CD4-positive, alpha-beta T cell treated with Interferon gamma for 1 hour (primary cell): Measurements from ENCODE around the gene USP25.

Source experiments
- DNase-seq: peaks from one replicate; pipeline ENCODE4 v3.0.0-alpha.2; 2020

USP25 gene, protein sequence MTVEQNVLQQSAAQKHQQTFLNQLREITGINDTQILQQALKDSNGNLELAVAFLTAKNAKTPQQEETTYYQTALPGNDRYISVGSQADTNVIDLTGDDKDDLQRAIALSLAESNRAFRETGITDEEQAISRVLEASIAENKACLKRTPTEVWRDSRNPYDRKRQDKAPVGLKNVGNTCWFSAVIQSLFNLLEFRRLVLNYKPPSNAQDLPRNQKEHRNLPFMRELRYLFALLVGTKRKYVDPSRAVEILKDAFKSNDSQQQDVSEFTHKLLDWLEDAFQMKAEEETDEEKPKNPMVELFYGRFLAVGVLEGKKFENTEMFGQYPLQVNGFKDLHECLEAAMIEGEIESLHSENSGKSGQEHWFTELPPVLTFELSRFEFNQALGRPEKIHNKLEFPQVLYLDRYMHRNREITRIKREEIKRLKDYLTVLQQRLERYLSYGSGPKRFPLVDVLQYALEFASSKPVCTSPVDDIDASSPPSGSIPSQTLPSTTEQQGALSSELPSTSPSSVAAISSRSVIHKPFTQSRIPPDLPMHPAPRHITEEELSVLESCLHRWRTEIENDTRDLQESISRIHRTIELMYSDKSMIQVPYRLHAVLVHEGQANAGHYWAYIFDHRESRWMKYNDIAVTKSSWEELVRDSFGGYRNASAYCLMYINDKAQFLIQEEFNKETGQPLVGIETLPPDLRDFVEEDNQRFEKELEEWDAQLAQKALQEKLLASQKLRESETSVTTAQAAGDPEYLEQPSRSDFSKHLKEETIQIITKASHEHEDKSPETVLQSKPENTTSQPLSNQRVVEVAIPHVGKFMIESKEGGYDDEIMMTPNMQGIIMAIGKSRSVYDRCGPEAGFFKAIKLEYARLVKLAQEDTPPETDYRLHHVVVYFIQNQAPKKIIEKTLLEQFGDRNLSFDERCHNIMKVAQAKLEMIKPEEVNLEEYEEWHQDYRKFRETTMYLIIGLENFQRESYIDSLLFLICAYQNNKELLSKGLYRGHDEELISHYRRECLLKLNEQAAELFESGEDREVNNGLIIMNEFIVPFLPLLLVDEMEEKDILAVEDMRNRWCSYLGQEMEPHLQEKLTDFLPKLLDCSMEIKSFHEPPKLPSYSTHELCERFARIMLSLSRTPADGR

DNA sequence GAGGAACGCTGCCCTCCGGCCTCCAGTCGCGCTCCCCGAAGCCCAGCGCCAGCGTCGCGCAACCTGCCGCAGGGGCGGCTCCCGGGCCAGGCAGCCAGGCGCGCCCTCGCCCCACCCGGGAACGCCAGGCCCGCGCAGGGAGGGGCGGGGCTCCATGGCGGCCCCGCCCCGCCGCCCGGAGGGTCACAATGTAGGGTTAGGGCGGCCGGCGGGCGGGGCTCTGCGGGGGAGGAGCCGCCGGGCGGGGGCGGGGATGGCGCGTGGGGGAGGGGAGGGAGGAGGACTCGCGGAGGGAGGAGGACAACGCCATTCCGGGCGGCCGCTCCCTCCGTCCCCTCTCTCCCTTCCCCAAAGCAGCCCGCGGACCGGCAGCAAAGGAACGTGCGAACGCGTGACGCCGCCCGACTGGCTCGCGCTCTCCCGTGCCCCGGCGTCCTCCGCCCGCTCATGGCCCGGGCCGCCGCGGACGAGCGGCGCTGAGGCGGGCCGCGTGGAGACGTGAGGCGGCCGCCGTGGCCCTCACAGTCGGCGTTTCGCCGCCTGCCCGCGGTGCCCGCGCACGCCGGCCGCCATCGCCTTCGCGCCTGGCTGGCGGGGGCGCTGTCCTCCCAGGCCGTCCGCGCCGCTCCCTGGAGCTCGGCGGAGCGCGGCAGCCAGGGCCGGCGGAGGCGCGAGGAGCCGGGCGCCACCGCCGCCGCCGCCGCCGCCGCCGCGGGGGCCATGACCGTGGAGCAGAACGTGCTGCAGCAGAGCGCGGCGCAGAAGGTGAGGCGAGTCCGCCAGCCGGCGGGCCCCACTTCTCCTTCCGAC lies at the start of gene USP25:
Gene USP25 (plus strand): TSS at position 309 of the 810 bp plus-strand sequence. CDS start 412 bp downstream, at position 721.
- DNase-seq, result peak; percentile 89

DNA sequence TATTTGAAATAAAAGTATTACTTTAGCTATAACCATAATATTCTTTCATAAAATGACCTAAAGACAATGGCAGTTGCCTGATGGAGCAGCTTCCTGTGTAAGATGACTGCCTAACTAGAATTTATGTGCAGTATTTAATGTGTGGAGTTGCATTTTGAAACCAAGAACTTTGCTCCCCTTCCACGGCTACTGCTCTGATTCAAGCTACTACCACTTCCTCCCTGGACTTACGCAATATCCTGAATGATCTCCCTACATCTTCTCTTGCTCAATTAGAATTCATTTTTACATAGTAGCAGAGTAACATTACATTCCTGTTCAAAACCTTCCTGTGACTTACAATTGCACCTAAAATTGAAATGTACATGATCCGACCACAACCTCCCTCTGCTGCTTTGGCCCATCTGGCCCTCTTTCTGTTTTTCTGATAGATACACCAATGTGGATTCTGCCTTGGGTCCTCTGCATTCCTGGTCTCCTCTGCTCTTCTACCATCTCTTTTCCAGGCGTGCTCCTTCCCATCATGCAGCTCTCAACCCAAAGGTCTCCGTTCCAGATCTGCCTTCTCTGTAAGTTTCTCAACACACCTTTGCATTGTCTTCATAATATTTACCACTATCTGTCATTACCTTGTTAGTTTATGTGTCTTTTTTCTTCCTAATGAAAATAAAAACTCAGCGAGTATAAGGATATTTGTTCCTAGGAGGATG lies 47.4 kb upstream of the USP25 start:
- DNase-seq, result peak; percentile 13

DNA sequence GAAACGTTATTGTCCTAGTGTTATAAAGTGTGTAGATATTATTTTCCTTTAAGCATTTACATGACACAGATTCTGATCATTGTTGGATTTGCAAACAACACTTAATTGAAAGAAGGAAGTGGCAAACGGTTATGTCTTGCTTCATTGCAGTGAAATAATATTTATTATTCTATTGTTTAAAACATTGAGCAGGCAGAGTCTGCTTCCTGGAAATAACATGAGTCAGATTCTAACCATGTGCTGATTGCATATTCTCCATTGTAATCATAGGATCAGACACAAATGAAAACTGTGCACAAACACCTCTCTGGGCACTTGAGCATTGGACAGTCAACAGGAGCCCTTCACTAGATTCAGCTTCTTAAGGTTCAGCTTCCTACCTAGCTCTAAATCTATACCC lies 46.8 kb upstream of the USP25 start:
- no peak for DNase-seq

DNA sequence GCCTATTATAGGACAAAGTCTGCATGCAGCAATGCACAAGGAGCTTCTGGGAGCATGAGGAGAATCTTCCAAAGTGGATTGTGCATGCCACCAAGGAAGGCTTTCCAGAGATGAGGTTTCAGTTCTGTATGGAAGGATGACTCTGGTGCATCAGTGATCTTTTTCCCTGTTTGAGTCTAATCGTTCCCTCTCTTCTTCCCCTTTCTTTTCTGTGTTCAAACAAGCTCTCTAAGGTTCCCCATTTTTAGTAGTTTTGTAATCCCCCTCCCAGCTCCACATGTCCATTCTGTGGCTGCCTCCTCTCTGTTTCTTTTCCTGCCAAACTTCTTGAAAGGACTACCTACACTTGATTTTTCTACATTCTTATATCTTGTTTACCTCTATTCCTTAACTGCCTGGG lies 43.3 kb upstream of the USP25 start:
- no peak for DNase-seq

DNA sequence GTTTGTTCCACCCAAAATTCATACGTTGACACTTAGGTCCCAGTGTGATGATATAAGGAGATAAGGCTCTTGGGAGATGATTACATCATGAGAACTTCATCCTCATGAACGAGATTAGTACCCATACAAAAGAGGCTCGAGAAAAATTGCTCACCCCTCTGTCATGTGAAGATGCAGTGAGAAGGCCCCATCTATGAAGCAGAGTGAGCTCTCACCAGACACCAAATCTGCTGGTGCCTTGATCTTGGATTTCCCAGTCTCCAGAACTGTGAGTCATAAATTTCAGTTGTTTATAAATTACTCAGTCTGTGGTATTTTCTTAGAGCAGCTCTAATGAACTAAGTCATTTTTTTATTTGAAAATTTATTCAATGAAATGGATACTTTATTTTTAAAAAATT lies 42.6 kb upstream of the USP25 start:
- no peak for DNase-seq

DNA sequence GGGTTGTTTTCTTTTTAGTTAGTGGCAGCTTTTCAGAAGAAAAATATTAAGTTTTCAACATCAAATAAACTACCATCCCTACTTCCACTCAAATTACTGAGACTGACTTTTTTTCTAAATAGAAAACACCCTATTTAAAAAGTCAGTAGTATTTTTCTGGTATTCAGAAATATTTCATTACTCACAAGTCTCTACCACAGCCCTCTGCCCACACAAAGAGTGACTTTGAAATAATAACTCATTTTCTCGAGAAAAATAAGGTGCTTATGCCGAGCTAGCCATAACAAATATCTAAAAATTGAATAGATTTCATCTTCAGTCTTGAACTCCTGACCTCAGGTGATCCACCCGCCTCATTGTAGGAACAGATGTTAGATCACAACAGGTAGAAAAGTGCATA lies 41.8 kb upstream of the USP25 start:
- no peak for DNase-seq

DNA sequence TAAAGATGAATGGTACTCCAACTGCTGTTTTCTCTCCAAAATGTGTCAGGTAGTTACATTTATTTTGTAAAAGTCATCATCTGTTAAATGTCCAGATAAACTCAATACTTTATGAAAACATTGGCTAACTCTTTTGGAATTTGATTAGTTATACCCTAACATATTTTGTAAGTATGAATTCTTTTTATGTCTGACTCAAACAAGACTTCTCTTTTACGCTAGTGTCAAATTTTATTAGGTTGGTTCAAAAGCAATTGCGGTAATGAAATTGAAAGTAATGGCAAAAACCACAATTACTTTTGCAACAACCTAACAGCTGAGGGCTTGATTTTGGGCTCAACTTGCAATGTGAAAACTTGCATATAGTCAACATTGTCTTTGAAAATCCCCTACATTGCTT lies 41.0 kb upstream of the USP25 start:
- DNase-seq, result no peak

DNA sequence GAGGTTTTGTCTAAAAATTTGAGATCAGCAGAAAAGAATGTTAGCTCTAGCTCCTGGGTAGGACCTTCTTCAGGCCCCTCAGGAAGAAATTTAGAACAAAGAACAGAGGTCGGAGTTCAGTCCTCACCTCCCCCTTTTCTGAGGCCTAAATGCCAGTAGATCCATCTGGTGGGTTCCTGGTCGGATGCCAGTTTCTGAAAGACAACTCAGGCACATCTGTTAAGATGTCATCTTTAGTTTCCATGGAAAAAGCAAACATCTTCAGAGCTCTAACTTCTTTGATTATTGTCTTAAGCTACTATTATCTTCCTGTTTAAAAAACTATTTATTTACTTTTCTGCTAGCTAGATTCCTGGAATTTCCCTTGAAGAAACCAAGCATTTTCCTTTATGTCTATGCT lies 37.1 kb upstream of the USP25 start:
- DNase-seq, result no peak

DNA sequence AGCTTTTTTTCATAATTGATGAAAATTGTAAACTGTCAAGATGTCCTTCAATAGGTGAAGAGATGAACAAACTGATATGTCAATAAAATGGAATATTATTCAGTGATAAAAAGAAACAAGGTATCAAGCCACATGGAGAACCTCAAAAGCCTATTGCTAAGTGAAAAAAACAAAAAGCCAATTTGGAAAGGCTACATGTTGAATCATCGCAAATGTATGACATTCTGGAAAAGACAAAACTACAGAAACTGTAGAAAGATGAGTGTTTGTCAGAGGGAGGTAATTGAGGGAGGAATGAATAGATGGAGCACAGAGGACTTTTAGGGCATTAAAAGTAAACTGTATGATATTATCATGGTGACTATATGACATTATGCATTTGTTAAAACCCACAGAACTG lies 34.5 kb upstream of the USP25 start:
- DNase-seq, result no peak

DNA sequence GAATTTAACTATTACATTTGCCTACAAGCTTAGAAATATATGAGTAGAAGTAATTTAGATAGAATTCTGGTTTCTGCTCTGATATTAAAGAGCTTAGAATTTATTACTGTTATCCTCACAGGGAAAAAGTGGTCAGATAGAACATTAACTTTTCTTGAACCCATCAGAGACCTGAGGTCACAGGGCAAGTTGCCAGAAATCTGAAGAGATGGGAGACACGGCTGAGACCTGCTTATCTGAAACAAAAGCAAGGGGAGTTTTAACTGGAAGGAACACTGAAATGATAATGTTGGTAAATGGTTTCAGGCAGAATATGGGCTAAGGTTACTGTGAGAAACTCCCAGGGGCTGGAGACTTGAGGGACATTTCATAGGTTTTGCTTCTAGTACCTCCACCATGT lies 28.0 kb upstream of the USP25 start:
- no peak for DNase-seq

DNA sequence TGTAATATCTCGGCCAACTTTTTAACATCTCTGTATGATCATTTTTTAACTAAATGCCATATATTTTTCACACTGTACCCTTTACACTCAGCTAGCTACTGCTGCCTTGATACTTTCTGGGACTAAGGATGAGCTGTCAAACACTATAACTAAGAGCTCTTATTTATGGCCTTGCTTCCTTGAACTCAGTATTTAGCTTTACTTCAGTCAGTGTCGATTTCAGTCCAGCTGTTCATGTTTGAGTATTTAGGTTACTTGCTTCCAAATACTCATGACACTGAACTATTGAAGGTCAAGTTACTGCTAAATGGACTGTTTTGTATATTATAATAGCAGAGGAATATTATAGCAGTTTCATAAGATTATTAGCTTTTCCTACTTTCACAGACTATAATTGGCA lies 25.9 kb upstream of the USP25 start:
- DNase-seq, result no peak

DNA sequence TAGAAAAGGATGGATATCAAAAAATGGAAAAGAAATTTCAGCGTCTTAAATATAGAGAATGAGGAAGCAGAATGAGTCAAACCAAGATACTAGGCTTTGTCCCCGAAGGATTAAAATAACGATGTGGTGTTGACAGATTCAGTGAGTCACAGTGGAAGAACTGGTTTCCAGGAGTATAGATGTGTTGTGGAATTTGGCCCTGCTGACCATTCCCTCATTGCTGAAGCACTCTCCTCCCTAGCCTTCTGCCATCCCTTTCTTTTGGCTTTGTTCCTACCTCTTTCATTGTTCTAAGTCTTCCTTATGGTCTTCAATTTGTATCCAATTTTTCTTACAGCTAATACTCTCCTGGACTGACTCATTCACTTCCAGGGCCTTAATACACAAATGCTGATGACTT lies 23.1 kb upstream of the USP25 start:
- DNase-seq, result no peak

DNA sequence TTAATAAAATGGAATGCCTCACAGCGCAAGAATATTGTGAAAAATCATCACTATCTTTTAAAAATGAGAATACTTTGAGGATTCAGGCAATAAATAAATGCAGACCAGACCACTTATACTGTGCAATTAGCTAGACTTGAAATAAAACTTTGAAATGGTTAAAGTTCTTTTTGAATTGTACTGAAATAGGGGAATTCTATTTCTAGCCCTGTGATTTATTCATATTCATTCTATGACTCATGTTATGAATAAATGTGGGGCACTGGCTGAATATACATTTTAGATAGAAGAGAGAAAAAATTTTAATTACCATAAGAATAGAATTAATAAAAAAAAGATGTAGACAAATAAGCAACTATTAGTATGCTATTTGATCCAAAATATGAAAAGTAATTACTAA lies 16.4 kb upstream of the USP25 start:
- no peak for DNase-seq

DNA sequence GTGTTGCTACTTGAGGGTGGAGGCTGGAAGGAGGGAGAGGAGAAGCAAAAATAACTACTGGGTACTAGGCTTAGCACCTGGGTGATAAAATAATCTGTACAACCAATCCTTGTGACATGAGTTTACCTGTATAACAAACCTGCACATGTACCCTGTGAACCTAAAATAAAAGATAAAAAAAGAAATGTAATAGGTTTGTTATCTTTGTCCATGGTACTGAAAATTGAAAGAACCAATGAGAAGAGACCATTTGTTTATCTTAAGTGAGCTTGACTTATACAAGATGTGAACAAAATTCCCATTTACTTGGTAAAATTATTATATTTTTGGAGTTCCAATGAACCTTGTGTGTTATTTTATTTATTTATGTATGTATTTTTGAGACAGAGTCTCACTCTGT lies 11.1 kb upstream of the USP25 start:
- DNase-seq, result no peak

DNA sequence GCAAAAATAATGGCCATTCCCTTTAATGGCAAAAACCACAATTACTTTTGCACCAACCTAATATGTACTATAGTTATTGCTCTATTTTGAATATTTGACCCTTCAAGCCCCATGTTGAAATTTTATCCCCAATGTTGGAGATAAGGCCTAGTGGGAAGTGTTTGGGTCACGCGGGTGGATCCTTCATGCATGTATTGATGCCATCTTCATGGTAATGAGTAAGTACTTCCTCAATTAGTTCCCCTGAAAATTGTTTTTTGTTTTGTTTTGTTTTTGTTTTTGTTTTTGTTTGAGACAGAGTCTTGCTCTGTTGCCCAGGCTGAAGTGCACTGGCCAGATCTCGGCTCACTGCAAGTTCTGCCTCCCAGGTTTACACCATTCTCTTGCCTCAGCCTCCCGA lies 9.8 kb upstream of the USP25 start:
- DNase-seq, result no peak

DNA sequence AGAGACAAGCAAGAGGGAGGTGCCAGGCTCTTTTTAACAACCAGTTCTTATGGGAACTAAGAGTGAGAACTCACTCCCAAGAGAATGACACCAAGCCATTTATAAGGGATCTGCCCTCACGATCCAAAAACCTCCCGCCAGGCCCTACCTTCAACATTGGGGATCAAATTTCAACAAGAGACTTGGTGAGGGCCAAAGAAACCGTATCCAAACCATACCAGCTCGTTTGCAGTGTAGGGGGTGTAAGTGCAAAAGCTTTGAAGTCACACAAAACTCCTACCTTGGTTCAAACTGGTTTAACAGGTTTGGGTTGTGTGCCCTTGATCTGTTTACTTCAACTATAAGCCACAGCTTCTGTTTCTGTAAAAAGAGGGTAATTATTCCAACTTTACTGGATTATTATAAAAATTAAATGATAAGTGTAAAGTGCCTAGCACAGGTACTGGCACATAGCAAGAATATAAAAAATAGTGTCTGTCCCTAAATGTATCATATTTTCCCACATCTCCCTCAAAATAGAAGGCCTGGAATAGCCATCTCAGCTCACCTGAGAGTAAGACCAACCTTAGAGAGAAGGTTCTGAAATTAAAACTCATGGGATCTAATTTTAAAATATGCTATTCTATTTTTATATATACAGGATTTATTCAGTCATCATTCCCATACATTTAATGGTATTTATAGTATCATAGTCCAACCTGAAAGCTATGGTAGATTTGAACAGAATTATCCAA lies 7.0 kb upstream of the USP25 start:
- DNase-seq, result no peak

DNA sequence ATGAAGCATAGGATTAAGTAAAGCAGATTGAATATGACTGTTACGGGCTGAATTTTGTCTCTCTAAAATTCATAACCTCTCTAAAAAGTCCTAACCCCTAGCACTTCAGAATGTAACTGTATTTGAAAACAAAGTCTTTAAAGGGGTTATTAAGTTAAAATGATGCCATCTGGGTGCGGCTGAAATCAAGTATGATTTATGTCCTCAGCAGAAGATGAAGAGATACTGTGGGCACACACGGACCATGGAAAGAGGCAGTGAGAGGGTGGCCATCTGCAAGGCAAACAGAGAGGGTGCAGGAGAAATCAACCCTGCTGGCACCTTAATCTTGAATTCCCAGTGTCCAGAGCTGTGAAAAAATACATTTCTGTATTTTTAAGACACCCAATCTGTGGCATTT lies 3.8 kb upstream of the USP25 start:
- no peak for DNase-seq

DNA sequence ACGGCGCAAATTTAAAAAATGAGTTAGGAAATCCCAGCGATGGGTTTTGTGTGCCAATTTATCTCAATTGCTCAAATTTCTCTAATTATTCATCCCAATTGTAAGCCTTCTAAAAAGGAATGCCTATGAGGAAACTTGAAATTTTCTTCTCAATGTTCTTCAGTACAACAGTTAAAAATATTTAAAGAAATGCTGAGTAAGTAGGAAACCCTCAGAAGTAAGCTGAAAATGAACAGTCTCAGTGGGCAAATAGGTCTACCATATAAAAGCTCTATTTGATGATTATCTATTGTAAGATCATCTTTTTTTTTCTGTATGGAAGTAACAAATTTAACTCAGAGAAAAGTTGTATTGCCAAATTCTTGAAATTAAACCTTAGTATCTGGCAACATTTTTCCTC lies 1.7 kb upstream of the USP25 start:
- DNase-seq, result no peak

DNA sequence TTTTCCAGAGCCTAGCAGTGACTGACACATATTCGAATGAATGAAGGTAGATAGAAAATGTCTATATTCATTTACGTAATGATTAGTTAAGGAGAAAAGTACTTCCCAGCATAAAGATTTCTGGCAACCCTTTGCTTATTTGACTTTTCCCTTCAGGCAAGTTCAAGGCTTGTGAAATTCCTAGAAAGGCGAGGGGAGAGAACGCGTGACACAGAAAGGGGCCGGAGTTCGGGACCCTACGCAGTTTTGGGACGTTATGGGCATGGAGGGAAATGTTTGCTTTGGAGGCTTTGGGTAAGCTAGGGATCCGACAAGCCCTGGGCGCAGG lies 472 bp upstream of the USP25 start:
- no peak for DNase-seq

DNA sequence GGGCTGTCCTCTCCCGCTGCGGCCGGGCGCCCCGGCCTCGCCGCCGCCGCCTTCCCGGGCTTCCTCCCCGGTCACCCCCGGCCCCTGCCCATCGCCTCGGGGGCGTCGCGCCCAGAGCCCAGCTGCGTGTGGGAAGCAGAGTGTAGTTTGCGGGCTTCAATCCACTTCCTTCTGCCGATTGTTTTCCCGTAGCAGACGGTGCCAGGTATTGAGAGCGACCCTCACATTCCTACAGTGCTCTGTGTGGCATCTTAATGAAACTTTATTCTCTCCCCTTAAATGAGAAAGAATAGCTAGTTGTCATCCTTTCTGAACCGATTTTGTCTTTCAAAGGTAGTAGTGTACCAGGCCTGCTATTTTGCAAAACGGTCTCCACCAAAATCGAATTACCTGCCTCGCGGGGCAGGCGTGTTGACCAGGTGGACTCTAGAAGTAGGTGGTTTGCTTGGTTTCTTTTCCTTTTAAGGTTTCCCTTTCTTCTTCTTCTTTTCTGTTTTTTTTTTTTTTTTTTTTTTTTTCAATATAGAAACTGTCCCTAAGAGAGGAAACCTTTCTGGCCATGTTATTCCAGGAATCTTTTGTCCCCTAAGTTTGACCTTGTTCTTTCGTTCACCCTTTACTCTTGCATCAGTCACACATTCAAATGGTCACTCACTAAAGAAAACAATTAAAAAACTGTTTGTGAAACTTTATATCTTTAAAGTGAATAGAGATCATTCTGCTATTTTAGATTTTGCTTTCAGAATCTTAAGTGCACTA lies 881 bp downstream of the USP25 start:
- no peak for DNase-seq

DNA sequence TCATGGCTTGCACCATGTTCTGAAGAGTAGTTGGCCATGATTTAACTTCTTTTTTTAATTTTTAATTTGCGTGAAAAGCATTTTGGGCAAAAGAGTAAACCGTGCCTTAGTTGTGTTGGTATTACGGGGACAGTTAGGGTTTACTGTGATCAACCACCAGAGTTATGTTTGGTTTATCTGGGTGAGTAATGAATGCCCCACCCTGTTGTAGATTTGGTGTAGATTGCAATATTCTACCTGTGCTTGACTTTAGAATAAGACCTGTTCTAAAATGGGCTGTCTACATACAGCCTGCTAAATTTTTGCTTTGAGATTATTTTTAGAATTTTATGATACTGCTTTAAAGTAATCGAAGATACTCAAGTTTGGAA lies 1.4 kb downstream of the USP25 start:
- no peak for DNase-seq
